Activated CD4-positive, alpha-beta T cell treated with anti-CD3 and anti-CD28 coated beads for 36 hours (primary cell): ENCODE results near the gene LINGO3. TPM values are rescaled to one million over a fixed set of nuclear protein-coding genes. Genes with fewer than 3 reads are reported as not detected.
"Not testable (repeated sequence)": the region's sequence is repeated elsewhere in the genome, so short reads cannot be mapped to it uniquely, and the experiment has no call there.

ENCODE experiments used
- ATAC-seq: fragments of 200-7000 bp; cut with Tn5 transposase; one replicate; pipeline ENCODE4 v1.10.0; 2021; ENCODE audit warnings: mild to moderate bottlenecking, moderate library complexity
- CTCF ChIA-PET: fragments of 350-600 bp; sonication (Branson Sonifier 250); formaldehyde crosslinking; loops from one replicate; lab custom pipeline; 2021; ENCODE audit warnings: antibody characterized with exemption; lab: Charles Lee
- POLR2A ChIA-PET: fragments of 350-600 bp; sonication (Branson Sonifier 250); formaldehyde crosslinking; loops from one replicate; lab custom pipeline; 2021; ENCODE audit warnings: antibody characterized with exemption, inconsistent platforms; lab: Charles Lee
- DNase-seq: peaks from one replicate; pipeline ENCODE4 v3.0.0-alpha.2; 2020
- H3K27ac Mint-ChIP-seq: one replicate; pipeline ENCODE4 v1.8.0; 2021; ENCODE audit warnings: mixed read lengths
- H3K27me3 Mint-ChIP-seq: one replicate; pipeline ENCODE4 v1.8.0; 2021; ENCODE audit warnings: mixed read lengths
- H3K36me3 Mint-ChIP-seq: one replicate; pipeline ENCODE4 v1.8.0; 2021; ENCODE audit warnings: low read depth, mixed read lengths
- H3K4me1 Mint-ChIP-seq: one replicate; pipeline ENCODE4 v1.8.0; 2021; ENCODE audit warnings: mixed read lengths
- H3K4me3 Mint-ChIP-seq: one replicate; pipeline ENCODE4 v1.8.0; 2021; ENCODE audit warnings: mild to moderate bottlenecking, moderate library complexity, mixed read lengths
- H3K9me3 Mint-ChIP-seq: one replicate; pipeline ENCODE4 v1.8.0; 2021; ENCODE audit warnings: low read depth, mixed read lengths
- intact Hi-C, 2 experiments: fragments of 100-400 bp; cut with DNase I in 1 of 2; cut with micrococcal nuclease in 1 of 2; formaldehyde crosslinking; loops; one replicate each; pipeline versions ENCODE4 v1.14.2 to v1.15.1; 2022 to 2024; cut with DNase I, micrococcal nuclease
- total RNA-seq, 2 experiments: library from RNA; stranded (reverse); gene quantifications; one replicate each; pipeline ENCODE4 v1.2.3, GENCODE V29; 2021

Gene LINGO3, protein sequence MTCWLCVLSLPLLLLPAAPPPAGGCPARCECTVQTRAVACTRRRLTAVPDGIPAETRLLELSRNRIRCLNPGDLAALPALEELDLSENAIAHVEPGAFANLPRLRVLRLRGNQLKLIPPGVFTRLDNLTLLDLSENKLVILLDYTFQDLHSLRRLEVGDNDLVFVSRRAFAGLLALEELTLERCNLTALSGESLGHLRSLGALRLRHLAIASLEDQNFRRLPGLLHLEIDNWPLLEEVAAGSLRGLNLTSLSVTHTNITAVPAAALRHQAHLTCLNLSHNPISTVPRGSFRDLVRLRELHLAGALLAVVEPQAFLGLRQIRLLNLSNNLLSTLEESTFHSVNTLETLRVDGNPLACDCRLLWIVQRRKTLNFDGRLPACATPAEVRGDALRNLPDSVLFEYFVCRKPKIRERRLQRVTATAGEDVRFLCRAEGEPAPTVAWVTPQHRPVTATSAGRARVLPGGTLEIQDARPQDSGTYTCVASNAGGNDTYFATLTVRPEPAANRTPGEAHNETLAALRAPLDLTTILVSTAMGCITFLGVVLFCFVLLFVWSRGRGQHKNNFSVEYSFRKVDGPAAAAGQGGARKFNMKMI
- total RNA-seq: not detected

DNA sequence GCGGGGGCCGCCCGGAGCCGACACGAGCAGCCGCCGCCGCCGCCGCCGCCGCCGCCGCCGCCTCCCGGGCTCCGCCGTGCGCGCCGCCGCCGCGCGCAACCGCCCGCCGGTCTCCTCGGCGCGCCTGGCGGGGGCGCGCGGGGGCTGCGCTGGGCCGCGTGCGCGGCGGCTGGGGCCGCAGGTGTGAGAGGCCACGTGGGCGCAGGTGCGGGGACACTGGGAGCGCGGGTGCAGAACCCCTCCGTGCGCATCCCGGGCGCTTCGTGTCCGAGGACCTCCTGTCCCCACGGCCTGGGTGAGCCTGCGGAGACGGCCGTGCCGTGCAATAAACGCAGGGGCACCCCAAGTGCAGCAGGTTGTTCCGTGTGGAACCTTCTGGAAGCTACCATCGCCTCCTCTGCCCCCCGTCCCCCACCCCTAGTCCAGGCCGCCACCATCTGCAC lies at the start of gene LINGO3:
TSS of gene LINGO3 (minus strand) at position 41 of the 443 bp plus-strand sequence. CDS start 16,378 bp downstream, outside the sequence.
- ATAC-seq (no peak), DNase-seq (no peak)
- peaks cover 39% of the 10 kb centered on the region for H3K27me3 Mint-ChIP-seq
- peaks cover 6% of the 10 kb centered on the region for H3K4me1 Mint-ChIP-seq
- ChIA-PET CTCF (interaction anchor here (1.8 kb wide), 1 partner anchor 19 kb away, joined by 5 read pairs; no protein-coding TSS in a partner anchor), POLR2A (no interaction called here)
- no peaks in the 10 kb centered on the region for H3K36me3 Mint-ChIP-seq
- H3K9me3 Mint-ChIP-seq: no peaks in the 10 kb centered on the region
- H3K4me3 Mint-ChIP-seq: peak within 1 kb of the TSS; percentile 10
- H3K27ac Mint-ChIP-seq: no peak within 1 kb of the TSS
- intact Hi-C loops: no loop called here

DNA sequence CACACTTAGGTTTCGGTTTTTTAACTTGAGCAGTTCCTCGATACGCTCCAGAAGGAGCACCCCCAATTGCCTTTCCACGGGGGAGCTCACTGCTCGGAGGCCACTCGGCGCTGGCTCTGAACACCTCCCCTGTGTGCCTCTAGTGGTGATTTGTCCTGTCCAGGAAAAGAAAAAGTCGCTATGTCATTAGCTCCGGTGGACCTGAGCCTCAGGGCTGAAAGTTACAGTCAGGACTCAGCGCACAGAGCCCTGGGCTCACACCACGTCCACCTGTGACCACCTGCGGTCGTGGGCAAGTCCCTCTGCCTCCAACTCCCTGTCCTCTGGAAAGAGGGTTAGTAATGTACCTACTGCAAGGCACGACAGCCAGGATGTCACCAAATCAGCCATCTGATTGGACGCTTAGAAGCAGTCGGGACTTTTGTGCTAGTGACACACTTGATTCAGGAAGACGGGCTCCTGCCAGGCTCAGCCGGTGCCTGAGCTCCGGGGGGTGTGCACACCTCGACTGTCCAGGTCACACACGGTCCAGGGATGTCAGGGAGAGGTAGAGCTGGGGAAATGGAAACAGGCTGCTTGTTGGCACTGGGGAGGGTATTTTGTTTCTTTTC lies 48.2 kb upstream of the LINGO3 start:
- H3K27ac Mint-ChIP-seq: no peak overlapping the region
- POLR2A ChIA-PET: no interaction called here
- CTCF ChIA-PET: interaction anchor here (1.0 kb wide), 1 partner anchor 32 kb away, joined by 4 read pairs; no protein-coding TSS in a partner anchor

DNA sequence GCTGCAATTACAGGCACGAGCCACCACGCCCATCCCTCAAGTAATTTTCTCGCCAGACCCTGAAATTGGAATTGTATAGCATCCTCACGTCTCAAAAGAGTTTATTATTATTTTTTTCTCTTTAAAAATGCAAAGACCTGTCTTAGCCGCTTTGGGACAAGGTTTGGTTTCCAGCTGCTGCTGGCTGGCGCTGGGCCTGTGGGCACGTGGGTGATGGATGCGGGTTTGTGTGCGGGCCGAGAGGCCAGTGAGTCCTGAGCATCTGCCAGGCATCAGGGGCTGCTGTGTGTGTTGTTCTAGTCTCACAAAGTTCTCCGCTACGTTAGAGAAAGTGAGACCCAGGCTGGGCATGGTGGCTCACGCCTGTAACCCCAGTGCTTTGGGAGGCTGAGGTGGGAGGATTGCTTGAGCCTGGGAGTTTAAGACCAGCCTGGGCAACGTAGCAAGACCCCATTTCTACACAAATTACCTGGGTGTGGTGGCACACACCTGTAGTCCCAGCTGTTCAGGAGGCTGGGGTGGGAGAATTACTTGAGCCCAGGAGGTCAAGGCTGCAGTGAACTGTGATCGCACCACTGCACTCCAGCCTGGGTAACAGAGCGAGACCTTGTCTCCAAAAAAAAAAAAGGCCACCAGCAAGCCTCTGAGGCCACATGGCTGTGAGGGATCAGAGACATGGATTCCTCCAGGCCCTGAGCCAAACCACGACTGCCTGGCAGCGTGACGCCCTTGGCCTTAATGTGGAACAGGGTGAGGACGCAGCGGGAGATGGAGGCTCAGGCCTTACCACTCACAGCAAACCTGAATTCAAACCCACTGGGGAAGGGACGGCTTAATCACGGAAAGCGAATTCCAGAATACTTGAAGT lies 47.4 kb upstream of the LINGO3 start:
- peaks cover under 1% of the 10 kb centered on the region for H3K4me1 Mint-ChIP-seq
- ATAC-seq: no peak
- H3K27ac Mint-ChIP-seq: no peak overlapping the region
- intact Hi-C loops: no loop called here
- H3K4me3 Mint-ChIP-seq: no peak overlapping the region
- H3K9me3 Mint-ChIP-seq: no peaks in the 10 kb centered on the region
- H3K36me3 Mint-ChIP-seq: peaks cover 2% of the 10 kb centered on the region
- ChIA-PET POLR2A (no interaction called here), CTCF (interaction anchor here (1.0 kb wide), 1 partner anchor 33 kb away, joined by 4 read pairs; no protein-coding TSS in a partner anchor)
- H3K27me3 Mint-ChIP-seq: peaks cover 1% of the 10 kb centered on the region
- DNase-seq: no peak

More for the DNA sequence above, 48.2 kb upstream of the LINGO3 start:
- ATAC-seq: no peak
- H3K36me3 Mint-ChIP-seq: peaks cover 2% of the 10 kb centered on the region
- peaks cover 5% of the 10 kb centered on the region for H3K27me3 Mint-ChIP-seq
- no peaks in the 10 kb centered on the region for H3K9me3 Mint-ChIP-seq
- peaks cover 3% of the 10 kb centered on the region for H3K4me1 Mint-ChIP-seq
- no peak for DNase-seq
- intact Hi-C loops: no loop called here
- H3K4me3 Mint-ChIP-seq: no peak overlapping the region

DNA sequence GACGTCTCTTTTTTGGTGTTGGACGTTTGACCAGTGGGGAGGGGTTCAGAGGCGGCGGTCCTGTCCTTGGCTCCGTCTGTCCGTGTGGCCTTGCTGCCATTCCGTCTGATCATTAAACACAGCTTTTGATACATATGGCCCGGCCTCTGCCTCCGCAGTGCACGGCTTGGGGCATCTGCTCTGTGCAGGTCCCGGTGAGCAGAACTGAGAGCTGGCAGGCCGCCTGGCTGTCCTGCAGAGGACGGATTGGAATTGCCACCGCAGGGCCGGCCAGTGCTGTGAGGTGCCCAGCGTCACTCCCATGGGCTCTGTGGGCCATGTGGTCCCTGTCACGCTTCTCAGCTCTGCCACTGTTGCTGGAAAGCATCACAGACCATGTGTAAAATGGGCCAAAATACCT lies 46.7 kb upstream of the LINGO3 start:
- intact Hi-C loops: no loop called here
- Mint-ChIP-seq H3K4me3 (no peak overlapping the region), H3K27me3 (no peaks in the 10 kb centered on the region), H3K9me3 (no peaks in the 10 kb centered on the region), H3K27ac (no peak overlapping the region), H3K4me1 (no peaks in the 10 kb centered on the region), H3K36me3 (peaks cover 2% of the 10 kb centered on the region)
- CTCF ChIA-PET: no interaction called here
- POLR2A ChIA-PET: no interaction called here
- ATAC-seq (no peak), DNase-seq (no peak)

DNA sequence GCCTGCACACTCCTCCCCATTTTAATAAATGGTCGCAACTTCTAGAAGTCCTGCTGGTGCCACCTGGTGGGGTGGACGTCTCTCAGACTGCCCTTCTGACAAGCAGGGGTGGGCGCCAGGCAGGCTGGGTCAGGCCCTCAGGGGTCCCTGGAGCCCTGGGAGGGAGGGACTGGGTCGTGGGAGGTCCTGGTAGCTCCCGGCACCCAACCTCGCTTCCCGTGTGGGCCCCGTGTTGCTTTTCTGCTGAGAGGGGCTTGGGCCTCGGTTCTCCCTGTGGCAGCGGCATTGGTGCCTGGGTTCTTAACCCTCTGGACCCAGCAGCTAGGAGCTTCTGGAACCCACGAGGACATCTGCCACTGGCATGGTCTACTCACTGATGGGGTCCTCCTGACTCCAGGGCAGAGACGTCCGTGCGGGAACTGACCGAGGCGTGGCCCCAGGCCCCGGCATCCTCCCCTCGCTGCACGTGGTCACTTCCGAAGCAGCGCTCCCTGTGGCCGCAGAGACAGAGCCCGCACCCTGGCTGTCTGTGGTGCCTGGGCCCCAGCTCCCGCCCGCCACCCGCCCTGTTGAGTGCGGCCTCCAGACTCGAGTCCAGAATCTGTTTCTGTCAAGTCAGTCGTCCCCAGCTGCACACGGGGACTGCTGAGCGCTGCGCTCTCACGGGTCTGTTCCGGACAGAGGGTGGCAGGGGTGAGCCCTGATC lies 46.1 kb upstream of the LINGO3 start:
- Mint-ChIP-seq H3K27ac (no peak overlapping the region), H3K9me3 (no peaks in the 10 kb centered on the region), H3K36me3 (peaks cover 2% of the 10 kb centered on the region), H3K4me1 (no peaks in the 10 kb centered on the region), H3K27me3 (no peaks in the 10 kb centered on the region), H3K4me3 (no peak overlapping the region)
- CTCF ChIA-PET: no interaction called here
- DNase-seq (no peak), ATAC-seq (no peak)
- intact Hi-C loops: no loop called here
- POLR2A ChIA-PET: no interaction called here

DNA sequence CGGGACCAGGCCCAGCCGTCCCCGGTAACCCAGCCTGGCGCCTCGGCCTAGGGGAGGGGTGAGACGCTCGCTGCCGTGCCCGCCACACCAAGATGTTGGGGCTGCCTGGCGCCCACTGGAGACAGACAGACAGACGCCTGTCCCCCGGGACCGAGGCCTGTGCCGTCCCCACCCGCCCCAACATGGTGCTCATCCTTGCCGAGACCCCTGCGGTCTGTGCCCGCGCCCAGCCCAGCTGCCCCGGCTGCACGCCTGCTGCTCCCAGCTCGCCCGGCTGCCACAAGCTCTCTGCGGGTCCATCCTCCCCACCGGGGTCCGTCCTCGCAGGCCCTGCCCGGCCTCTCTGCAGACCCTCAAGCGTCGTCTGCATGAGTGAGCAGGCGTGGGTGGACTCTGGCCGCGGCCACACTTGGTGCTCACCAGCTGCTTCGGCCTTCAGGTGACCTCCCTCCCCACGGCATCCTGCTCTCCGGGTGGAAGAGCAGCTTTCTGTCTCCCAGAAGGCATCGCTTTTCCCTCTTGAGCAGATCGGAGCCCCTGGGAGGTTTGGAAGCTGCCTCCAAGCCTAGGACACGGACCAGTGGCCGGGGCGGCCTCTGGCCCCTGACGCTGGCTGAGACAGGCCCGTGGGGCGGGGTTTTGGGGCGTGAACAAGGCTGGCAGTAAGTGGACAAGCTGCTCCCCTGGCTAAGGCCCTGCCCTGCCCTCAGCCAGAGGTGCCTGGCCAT lies 45.4 kb upstream of the LINGO3 start:
- Mint-ChIP-seq H3K36me3 (peaks cover 2% of the 10 kb centered on the region), H3K27ac (no peak overlapping the region), H3K4me1 (no peaks in the 10 kb centered on the region), H3K27me3 (no peaks in the 10 kb centered on the region), H3K9me3 (no peaks in the 10 kb centered on the region), H3K4me3 (no peak overlapping the region)
- ChIA-PET CTCF (no interaction called here), POLR2A (no interaction called here)
- DNase-seq: no peak
- no peak for ATAC-seq
- intact Hi-C loops: no loop called here

DNA sequence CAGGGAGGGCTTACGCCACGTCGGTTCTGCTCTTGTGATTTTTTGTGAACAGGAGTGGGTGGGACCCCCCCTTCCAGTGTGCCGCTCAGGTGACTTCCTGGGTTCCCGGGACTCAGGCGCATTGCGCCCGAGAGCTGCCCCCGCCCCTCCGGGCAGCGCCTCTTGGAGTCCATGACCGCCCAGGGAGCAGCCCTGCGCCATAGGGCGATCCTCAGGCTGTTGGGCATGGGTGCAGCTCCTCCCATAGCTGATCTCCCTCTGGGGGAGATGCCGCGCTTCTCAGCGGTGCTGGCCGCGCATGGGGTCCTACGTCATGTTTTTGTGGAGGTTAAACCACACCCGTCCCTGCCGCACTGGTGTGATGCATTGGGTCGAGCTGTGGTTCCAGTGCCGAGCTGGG lies 44.2 kb upstream of the LINGO3 start:
- no peak overlapping the region for H3K4me3 Mint-ChIP-seq
- ChIA-PET POLR2A (no interaction called here), CTCF (no interaction called here)
- intact Hi-C loops: no loop called here
- H3K9me3 Mint-ChIP-seq: no peaks in the 10 kb centered on the region
- DNase-seq (no peak), ATAC-seq (no peak)
- H3K27ac Mint-ChIP-seq: no peak overlapping the region
- H3K4me1 Mint-ChIP-seq: no peaks in the 10 kb centered on the region
- peaks cover 2% of the 10 kb centered on the region for H3K36me3 Mint-ChIP-seq
- H3K27me3 Mint-ChIP-seq: no peaks in the 10 kb centered on the region

DNA sequence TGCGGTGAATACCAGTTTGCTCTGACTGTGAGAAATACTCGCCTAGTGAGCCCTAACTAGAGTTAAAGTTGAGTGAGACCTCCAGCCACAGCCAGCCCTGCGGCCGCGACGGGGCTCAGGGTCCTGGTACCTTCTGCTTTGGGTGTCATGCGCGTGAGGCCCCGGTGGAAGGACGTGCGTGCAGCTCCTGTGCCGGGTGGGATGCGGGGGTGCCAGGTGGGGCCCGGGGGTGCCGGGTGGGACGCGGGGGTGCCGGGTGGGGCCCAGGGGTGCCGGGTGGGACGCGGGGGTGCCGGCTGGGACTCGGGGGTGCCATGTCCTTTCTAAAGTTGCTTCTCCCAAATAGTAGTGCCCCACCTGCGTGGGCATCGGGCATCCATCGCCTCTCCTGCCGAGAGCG lies 43.6 kb upstream of the LINGO3 start:
- no peaks in the 10 kb centered on the region for H3K27me3 Mint-ChIP-seq
- H3K9me3 Mint-ChIP-seq: no peaks in the 10 kb centered on the region
- intact Hi-C loops: no loop called here
- ChIA-PET POLR2A (no interaction called here), CTCF (no interaction called here)
- no peaks in the 10 kb centered on the region for H3K4me1 Mint-ChIP-seq
- no peak for DNase-seq
- ATAC-seq: no peak
- no peak overlapping the region for H3K4me3 Mint-ChIP-seq
- no peak overlapping the region for H3K27ac Mint-ChIP-seq
- peaks cover 2% of the 10 kb centered on the region for H3K36me3 Mint-ChIP-seq

DNA sequence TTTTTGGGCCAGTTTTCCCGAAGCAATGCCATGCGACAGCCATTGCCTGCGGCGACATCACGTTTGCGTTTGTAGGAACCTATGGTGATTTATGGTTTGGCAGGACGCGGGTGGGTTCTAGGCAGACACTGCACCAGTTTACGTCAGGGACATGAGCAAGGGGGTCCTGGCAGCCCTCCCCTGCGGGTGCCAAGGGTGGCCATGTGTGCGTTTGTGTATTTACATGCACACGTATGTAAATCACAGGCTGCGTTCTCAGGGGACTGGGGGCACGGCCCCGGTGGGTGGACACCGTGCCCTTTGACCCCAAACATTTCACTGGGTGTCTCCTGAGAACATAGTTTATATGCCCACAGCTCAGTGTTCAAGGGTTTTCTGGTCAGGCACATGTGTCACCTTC lies 42.7 kb upstream of the LINGO3 start:
- H3K4me1 Mint-ChIP-seq: no peaks in the 10 kb centered on the region
- ChIA-PET POLR2A (no interaction called here), CTCF (no interaction called here)
- DNase-seq (no peak), ATAC-seq (no peak)
- H3K27ac Mint-ChIP-seq: no peak overlapping the region
- H3K9me3 Mint-ChIP-seq: no peaks in the 10 kb centered on the region
- H3K36me3 Mint-ChIP-seq: peaks cover 5% of the 10 kb centered on the region
- no peak overlapping the region for H3K4me3 Mint-ChIP-seq
- intact Hi-C loops: no loop called here
- H3K27me3 Mint-ChIP-seq: no peaks in the 10 kb centered on the region

DNA sequence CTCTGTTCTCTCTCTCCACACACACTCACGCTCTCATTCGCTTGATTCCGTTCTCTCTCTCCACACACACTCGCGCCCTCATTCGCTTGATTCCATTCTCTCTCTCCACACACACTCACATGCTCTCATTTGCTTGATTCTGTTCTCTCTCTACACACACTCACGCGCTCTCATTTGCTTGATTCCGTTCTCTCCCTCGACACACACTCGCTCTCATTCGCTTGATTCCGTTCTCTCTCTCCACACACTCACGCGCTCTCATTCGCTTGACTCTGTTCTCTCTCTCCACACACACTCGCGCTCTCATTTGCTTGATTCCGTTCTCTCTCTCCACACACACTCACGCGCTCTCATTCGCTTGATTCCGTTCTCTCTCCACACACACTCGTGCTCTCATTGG lies 41.9 kb upstream of the LINGO3 start:
- DNase-seq, intact Hi-C loops, H3K27ac Mint-ChIP-seq, H3K9me3 Mint-ChIP-seq, CTCF ChIA-PET, H3K27me3 Mint-ChIP-seq, H3K36me3 Mint-ChIP-seq, H3K4me3 Mint-ChIP-seq, ATAC-seq, POLR2A ChIA-PET, H3K4me1 Mint-ChIP-seq: not testable (repeated sequence)
